ENCODE results near the gene DENND5A. TPM values are rescaled to one million over a fixed set of nuclear protein-coding genes. Genes with fewer than 3 reads are reported as not detected.
"Not testable (repeated sequence)": the region's sequence is repeated elsewhere in the genome, so short reads cannot be mapped to it uniquely, and the experiment has no call there.

Gene DENND5A
- total RNA-seq, 1 donor from 2014 or later: 44.7 TPM

GRCh38 chr11:9266132-9266736, 1.1 kb upstream of the DENND5A start:
- intact Hi-C loops (cut with micrococcal nuclease): loop anchor here (10.0 kb wide), 2 partner anchors 101 to 1039 kb away; partner anchors contain the start of gene ADM

- intact Hi-C loops (cut with micrococcal nuclease): loop anchor here (1.0 to 10.0 kb wide), 8 partner anchors 16 to 1040 kb away; partner anchors contain the start of genes ADM, TMEM41B, TMEM9B and WEE1
These were observed 587 bp downstream of the DENND5A start for GRCh38 chr11:9264316-9265210.

GRCh38 chr11:9263840-9264315, 1.3 kb downstream of the DENND5A start:
- intact Hi-C loops (cut with micrococcal nuclease): loop anchor here (1.0 to 10.0 kb wide), 8 partner anchors 16 to 1041 kb away; partner anchors contain the start of genes ADM, TMEM41B, TMEM9B and WEE1

GRCh38 chr11:9260838-9261146, 4.4 kb downstream of the DENND5A start:
- intact Hi-C loops (cut with micrococcal nuclease): loop anchor here (1.0 to 10.0 kb wide), 5 partner anchors 10 to 1044 kb away; partner anchors contain the start of genes ADM and TMEM9B

GRCh38 chr11:9259981-9260837, 4.9 kb downstream of the DENND5A start:
- intact Hi-C loops (cut with micrococcal nuclease): loop anchor here (5.0 to 10.0 kb wide), 4 partner anchors 95 to 1045 kb away; partner anchors contain the start of genes ADM and TMEM9B

GRCh38 chr11:9258279-9258678, 6.9 kb downstream of the DENND5A start:
- intact Hi-C loops (cut with micrococcal nuclease): not testable (repeated sequence)

- intact Hi-C loops (cut with micrococcal nuclease): loop anchor here (5.0 kb wide), 2 partner anchors 47 to 1203 kb away; partner anchors contain the start of gene AMPD3
These were observed 10.7 kb downstream of the DENND5A start for GRCh38 chr11:9254416-9254815.

- intact Hi-C loops (cut with micrococcal nuclease): loop anchor here (5.0 kb wide), 2 partner anchors 46 to 1204 kb away; partner anchors contain the start of gene AMPD3
These were observed 12.1 kb downstream of the DENND5A start for GRCh38 chr11:9253086-9253485.

GRCh38 chr11:9251311-9251710, 13.8 kb downstream of the DENND5A start:
- intact Hi-C loops (cut with micrococcal nuclease): loop anchor here (2.0 to 5.0 kb wide), 3 partner anchors 29 to 1206 kb away; partner anchors contain the start of gene AMPD3

GRCh38 chr11:9250139-9250582, 15.0 kb downstream of the DENND5A start:
- intact Hi-C loops (cut with micrococcal nuclease): loop anchor here (1.0 to 5.0 kb wide), 4 partner anchors 11 to 1207 kb away; partner anchors contain the start of gene AMPD3

- intact Hi-C loops (cut with micrococcal nuclease): no loop called here
These were observed 15.9 kb downstream of the DENND5A start for GRCh38 chr11:9249252-9249651.

- intact Hi-C loops (cut with micrococcal nuclease): no loop called here
These were observed 17.3 kb downstream of the DENND5A start for GRCh38 chr11:9247863-9248262.

GRCh38 chr11:9236242-9236641, 28.9 kb downstream of the DENND5A start:
- intact Hi-C loops (cut with micrococcal nuclease): not testable (repeated sequence)

- intact Hi-C loops (cut with micrococcal nuclease): no loop called here
These were observed 32.7 kb downstream of the DENND5A start for GRCh38 chr11:9232482-9232881.

- intact Hi-C loops (cut with micrococcal nuclease): no loop called here
These were observed 33.3 kb downstream of the DENND5A start for GRCh38 chr11:9231848-9232177.

- intact Hi-C loops (cut with micrococcal nuclease): no loop called here
These were observed 34.9 kb downstream of the DENND5A start for GRCh38 chr11:9230296-9230695.

- intact Hi-C loops (cut with micrococcal nuclease): no loop called here
These were observed 37.1 kb downstream of the DENND5A start for GRCh38 chr11:9228091-9228490.

- intact Hi-C loops (cut with micrococcal nuclease): no loop called here
These were observed 39.3 kb downstream of the DENND5A start for GRCh38 chr11:9225748-9226298.

- intact Hi-C loops (cut with micrococcal nuclease): no loop called here
These were observed 42.5 kb downstream of the DENND5A start for GRCh38 chr11:9222654-9223053.

- intact Hi-C loops (cut with micrococcal nuclease): not testable (repeated sequence)
These were observed 44.3 kb downstream of the DENND5A start for GRCh38 chr11:9220853-9221252.
